ENCODE measurements around the gene ATG13. TPM values are rescaled to one million over a fixed set of nuclear protein-coding genes. Genes with fewer than 3 reads are reported as not detected.

Gene ATG13
- polyA plus RNA-seq, 1 donor from 2014 or later = 21.1 TPM

- no peak overlapping the region for H3K27ac ChIP-seq (ENCODE audit: low read length)
- H3K79me2 ChIP-seq (replicated peaks; ENCODE audit: insufficient read depth, low read length) = no peaks in the 10 kb centered on the region
- H2AFZ ChIP-seq (ENCODE audit: low read depth, low read length) = no peak overlapping the region
- no peaks in the 10 kb centered on the region for H3K27me3 ChIP-seq (ENCODE audit: insufficient read depth, low read depth, low read length)
- H3K36me3 ChIP-seq (ENCODE audit: insufficient read depth, low read length) = no peaks in the 10 kb centered on the region
- no peaks in the 10 kb centered on the region for H3K9me2 ChIP-seq (ENCODE audit: insufficient read depth, low read length)
- TF ChIP-seq EP300 (conservative IDR thresholded peaks at IDR 0.05; ENCODE audit: poor library complexity, severe bottlenecking) (no peak), REST (IDR thresholded peaks at IDR 0.05; ENCODE audit: borderline replicate concordance) (no peak)
- TF ChIP-seq, protein P1, sequence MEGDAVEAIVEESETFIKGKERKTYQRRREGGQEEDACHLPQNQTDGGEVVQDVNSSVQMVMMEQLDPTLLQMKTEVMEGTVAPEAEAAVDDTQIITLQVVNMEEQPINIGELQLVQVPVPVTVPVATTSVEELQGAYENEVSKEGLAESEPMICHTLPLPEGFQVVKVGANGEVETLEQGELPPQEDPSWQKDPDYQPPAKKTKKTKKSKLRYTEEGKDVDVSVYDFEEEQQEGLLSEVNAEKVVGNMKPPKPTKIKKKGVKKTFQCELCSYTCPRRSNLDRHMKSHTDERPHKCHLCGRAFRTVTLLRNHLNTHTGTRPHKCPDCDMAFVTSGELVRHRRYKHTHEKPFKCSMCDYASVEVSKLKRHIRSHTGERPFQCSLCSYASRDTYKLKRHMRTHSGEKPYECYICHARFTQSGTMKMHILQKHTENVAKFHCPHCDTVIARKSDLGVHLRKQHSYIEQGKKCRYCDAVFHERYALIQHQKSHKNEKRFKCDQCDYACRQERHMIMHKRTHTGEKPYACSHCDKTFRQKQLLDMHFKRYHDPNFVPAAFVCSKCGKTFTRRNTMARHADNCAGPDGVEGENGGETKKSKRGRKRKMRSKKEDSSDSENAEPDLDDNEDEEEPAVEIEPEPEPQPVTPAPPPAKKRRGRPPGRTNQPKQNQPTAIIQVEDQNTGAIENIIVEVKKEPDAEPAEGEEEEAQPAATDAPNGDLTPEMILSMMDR (IDR thresholded peaks at IDR 0.05; ENCODE audit: poor library complexity, severe bottlenecking) = no peak
- no peak overlapping the region for H3K4me3 ChIP-seq (ENCODE audit: low read length)
- no peak overlapping the region for H3K9ac ChIP-seq (ENCODE audit: low read length)
- H3F3A ChIP-seq (ENCODE audit: insufficient read depth, low read length, poor library complexity, severe bottlenecking) = no peaks in the 10 kb centered on the region
- H3K9me3 ChIP-seq (ENCODE audit: low read length) = no peaks in the 10 kb centered on the region
- no peaks in the 10 kb centered on the region for H4K20me1 ChIP-seq (ENCODE audit: insufficient read depth)
- H3K4me2 ChIP-seq (ENCODE audit: low read length) = no peak overlapping the region
Observed at GRCh38 chr11:46724088-46724487, 106.7 kb downstream of the ATG13 start.

Other genes starting within 250 kb of the ATG13 start
- gene MDK, start 235.9 kb upstream of the ATG13 start, polyA plus RNA-seq = 90.3 and 120 TPM in 2 replicates
- gene CHRM4, start 225.8 kb upstream of the ATG13 start, polyA plus RNA-seq = 8.2 and 11.6 TPM in 2 replicates
- gene AMBRA1, start 23.5 kb upstream of the ATG13 start, polyA plus RNA-seq = 34.5 and 37.6 TPM in 2 replicates
- 5.4 and 9.5 TPM in 2 replicates for gene HARBI1, start 326 bp upstream of the ATG13 start, polyA plus RNA-seq
- gene ARHGAP1, start 83.1 kb downstream of the ATG13 start, polyA plus RNA-seq = 8.9 and 9.3 TPM in 2 replicates
- gene ZNF408, start 83.5 kb downstream of the ATG13 start, polyA plus RNA-seq = 9.1 and 15.5 TPM in 2 replicates
- 0.40 and 0.94 TPM in 2 replicates for gene F2, start 101.7 kb downstream of the ATG13 start, polyA plus RNA-seq
- gene CKAP5, start 228.7 kb downstream of the ATG13 start, polyA plus RNA-seq = 82.4 and 90.3 TPM in 2 replicates